Activated CD4-positive, CD25-positive, alpha-beta regulatory T cell treated with anti-CD3 and anti-CD28 coated beads, Interleukin-2, amount 50 U/mL, for 16 hours (primary cell): ENCODE measurements around the gene TRAPPC10.

Source experiments
- DNase-seq: peaks from one replicate; pipeline ENCODE4 v3.0.0-alpha.2; 2020; ENCODE audit warnings: low read depth, low spot score

TRAPPC10 gene

GRCh38 chr21:43983390-43983789 is 28.7 kb upstream of the TRAPPC10 start:
- no peak for DNase-seq

- no peak for DNase-seq
These were observed 28.2 kb upstream of the TRAPPC10 start for GRCh38 chr21:43983860-43984420.

- DNase-seq, result no peak
These were observed 27.0 kb upstream of the TRAPPC10 start for GRCh38 chr21:43984905-43985689.

GRCh38 chr21:43985690-43986251 is 26.3 kb upstream of the TRAPPC10 start:
- DNase-seq, result no peak

DNA sequence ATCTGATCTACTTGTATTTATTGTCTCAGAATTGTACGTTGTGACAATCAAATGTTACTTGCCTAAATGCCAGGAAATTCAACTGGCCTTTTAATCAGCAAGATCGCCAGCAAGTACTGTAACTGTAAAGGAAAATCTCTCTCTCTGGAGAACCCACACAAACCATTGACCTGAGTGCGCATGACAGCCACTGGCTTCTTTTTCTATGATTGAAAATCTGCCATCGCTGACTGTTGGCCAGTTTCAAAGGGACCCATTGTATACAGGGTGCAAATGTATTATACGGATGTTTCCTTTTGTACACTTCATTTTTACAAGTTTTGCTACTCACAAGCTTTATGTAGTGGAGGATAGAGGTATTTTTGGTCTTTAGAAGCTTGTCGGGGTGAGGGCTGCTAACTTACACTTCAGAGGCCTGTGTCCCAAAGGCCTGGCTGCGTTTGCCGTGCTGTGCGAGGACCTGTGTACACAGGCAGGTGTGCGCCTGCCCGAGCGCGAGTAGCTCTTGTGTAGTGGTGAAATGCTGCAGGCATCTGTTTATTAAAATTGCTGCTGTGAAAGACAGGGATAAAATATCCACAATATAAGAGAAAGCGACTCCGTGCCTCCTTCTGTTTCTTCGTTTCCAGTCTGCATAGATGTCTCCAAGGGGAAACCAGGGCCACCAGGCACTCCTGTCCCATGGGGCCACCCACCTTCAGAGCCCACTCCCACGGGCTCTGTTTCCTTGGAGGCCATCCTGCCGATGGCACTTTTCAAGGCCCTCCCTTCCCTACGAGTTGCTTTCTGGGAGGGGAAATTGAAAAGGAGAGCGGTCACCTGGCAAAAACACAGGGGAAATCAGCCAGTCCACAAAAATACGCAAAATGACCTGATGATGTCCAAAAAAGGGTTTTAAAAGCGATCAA is 25.3 kb upstream of the TRAPPC10 start:
- DNase-seq, result no peak

- no peak for DNase-seq
These were observed 24.6 kb upstream of the TRAPPC10 start for GRCh38 chr21:43987509-43987908.

- no peak for DNase-seq
These were observed 24.1 kb upstream of the TRAPPC10 start for GRCh38 chr21:43988016-43988415.

- no peak for DNase-seq
These were observed 23.4 kb upstream of the TRAPPC10 start for GRCh38 chr21:43988506-43989230.

- no peak for DNase-seq
These were observed 22.7 kb upstream of the TRAPPC10 start for GRCh38 chr21:43989401-43989800.

- no peak for DNase-seq
These were observed 20.6 kb upstream of the TRAPPC10 start for GRCh38 chr21:43991447-43991991.

DNA sequence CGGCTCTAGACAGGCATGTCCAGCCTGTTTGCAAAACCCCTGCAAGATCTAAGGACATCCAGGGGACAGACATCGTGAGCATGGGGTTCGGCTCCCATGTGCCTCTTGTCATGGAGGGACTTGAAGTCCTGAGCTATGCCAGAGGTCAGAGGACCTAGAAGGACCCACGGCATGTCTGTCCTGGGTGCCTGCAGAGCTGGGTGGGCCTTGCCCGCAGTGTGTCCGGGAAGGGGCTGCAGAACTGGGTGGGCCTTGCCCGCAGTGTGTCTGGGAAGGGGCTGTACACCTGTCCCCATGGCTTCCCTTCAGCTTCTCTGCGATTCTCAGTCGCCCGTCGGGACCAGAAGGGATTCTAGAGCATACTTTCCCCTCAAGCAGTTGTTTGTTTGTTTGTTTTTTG is 20.0 kb upstream of the TRAPPC10 start:
- no peak for DNase-seq

GRCh38 chr21:43993420-43993934 is 18.6 kb upstream of the TRAPPC10 start:
- DNase-seq, result no peak

GRCh38 chr21:43994085-43994484 is 18.0 kb upstream of the TRAPPC10 start:
- no peak for DNase-seq

DNA sequence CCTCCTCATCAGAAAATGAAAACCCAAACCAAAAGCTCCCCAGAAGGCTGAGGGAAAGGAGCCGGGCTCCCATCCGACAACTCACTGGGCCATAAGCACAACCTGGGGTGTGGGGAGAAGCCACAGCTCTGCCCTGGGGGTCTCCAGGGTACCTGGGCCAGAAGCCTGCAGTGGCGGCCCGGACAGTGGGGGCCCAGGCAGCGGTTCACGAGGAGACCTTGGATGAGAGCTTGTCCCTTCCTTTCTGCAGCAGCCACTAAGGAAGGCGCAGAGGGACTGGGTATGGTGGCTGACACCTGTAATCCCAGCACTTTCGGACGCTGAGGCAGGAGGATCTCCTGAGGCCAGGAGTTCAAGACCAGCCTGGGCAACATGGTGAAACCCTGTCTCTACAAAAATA is 17.5 kb upstream of the TRAPPC10 start:
- DNase-seq, result no peak

GRCh38 chr21:43995521-43996105 is 16.5 kb upstream of the TRAPPC10 start:
- no peak for DNase-seq

DNA sequence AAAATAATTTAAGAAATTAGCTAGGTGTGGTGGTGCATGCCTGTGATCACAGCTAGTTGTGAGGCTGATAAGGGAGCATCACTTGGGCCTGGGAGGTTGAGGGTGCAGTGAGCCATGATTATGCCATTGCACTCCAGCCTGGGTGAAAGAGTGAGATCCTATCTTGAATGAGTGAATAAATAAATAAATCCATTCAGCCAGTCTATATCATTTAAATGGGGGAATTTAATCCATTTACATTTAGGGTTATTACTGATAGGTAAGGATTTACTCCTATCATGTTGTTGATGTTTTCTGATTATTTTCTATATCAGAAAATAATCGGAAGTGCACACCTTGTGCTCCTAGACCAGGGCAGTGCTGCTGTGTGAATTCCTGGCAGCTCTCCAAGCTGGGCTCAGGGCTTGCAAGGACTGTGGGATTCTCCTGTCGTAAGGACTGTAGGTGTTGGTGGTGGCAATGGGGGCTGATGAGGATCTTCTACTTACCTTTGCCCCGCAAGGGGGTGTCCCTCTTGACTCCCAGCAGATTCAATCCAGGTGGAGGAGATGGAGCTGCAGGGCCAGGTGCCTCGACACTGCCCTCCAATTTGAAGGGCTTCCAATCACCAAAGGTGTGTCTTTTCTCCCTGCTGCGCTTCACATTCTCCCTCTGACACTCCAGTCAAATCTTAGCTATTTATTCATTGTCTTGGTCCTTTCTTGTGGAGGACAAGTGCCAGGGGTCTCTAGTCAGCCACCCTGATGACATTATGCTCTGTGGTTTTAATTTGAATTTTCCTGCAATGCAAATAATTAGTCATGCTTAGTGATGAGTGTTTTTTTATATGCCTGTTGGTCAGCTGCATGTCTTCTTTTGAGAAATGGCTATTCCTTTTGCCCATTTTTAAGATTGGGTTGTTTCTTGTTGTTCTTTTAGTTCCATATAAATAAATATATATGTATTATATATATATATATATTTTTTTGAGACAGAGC is 14.1 kb upstream of the TRAPPC10 start:
- no peak for DNase-seq

- no peak for DNase-seq
These were observed 11.7 kb upstream of the TRAPPC10 start for GRCh38 chr21:44000360-44000759.

DNA sequence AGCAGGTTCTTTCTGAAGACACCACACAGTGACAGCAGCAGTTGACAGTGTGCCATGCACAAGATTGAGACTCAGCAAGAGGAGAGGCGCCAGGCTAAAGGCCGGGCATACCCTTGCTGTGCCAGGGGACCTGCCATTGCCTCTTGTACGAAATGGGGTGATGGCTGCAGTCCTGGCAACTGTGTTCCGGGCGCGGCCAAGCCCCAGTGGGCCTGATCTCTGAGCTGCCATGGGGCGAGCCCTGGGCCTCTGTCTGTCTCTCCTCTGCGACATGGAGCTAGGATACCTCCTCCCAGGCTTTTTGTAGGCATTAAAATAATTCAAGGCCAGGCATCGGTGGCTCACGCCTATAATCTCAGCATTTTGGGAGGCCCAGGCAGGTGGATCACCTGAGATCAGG is 9.6 kb upstream of the TRAPPC10 start:
- no peak for DNase-seq

DNA sequence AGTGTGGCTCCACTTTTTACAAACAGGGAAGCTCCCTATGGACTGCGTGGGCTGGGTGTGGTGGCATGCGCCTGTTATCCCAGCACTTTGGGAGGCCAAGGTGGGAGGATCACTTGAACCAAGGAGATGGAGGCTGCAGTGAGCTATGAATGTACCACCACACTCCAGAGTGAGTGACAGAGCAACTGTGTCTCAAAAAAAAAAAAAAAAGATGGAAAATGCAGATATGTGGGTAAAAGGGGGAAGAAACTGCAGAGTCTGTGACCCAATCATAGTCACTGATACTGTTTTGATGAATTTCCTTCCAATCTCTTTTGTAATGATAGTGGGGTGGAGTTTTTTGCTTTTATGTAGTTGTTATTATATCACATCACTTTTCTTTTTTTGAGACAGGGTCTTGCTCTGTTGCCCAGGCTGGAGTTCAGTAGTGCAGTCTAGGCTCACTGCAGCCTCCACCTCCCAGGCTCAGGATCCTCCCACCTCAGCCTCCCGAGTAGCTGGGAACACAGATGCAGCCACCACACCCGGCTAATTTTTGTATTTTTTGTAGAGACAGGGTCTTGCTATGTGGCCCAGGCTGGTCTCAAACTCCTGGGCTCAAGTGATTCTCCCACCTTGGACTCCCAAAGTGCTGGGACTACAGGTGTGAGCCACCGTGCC is 8.7 kb upstream of the TRAPPC10 start:
- DNase-seq, result no peak
